ENCODE data around the gene CCDC90B. TPM values are rescaled to one million over a fixed set of nuclear protein-coding genes. Genes with fewer than 3 reads are reported as not detected.
A peak's percentile ranks its signal among the peaks of the same experiment; 100 is the strongest.

CCDC90B gene
- total RNA-seq, 2 donors from 2014 or later: 20.9 to 24.0 TPM

GRCh38 chr11:83294208-83294607 lies 8.0 kb upstream of the CCDC90B start:
- no peaks in the 10 kb centered on the region for H3K4me1 ChIP-seq
- no peak overlapping the region for H3K4me3 ChIP-seq
- H3K9me3 ChIP-seq: no peaks in the 10 kb centered on the region
- no peaks in the 10 kb centered on the region for H3K36me3 ChIP-seq
- no peak overlapping the region for H3K27ac ChIP-seq
- DNase-seq (ENCODE audit: low spot score): no peak
- no peaks in the 10 kb centered on the region for H3K27me3 ChIP-seq
- no peak for TF ChIP-seq CTCF (IDR thresholded peaks at IDR 0.05)

GRCh38 chr11:83293457-83293774 lies 7.2 kb upstream of the CCDC90B start:
- Histone ChIP-seq H3K9me3 (no peaks in the 10 kb centered on the region), H3K4me1 (no peaks in the 10 kb centered on the region), H3K36me3 (no peaks in the 10 kb centered on the region), H3K27ac (no peak overlapping the region), H3K27me3 (no peaks in the 10 kb centered on the region), H3K4me3 (no peak overlapping the region)
- DNase-seq (ENCODE audit: low spot score): no peak
- no peak for TF ChIP-seq CTCF (IDR thresholded peaks at IDR 0.05)

- Histone ChIP-seq H3K27me3 (no peaks in the 10 kb centered on the region), H3K9me3 (no peaks in the 10 kb centered on the region), H3K4me3 (no peak overlapping the region), H3K4me1 (no peaks in the 10 kb centered on the region), H3K27ac (no peak overlapping the region), H3K36me3 (no peaks in the 10 kb centered on the region)
- TF ChIP-seq CTCF (IDR thresholded peaks at IDR 0.05): peak; percentile 68 to 76
- no peak for DNase-seq (ENCODE audit: low spot score)
Measured at GRCh38 chr11:83292709-83293456, 6.7 kb upstream of the CCDC90B start.

- no peak for DNase-seq (ENCODE audit: low spot score)
- Histone ChIP-seq H3K27me3 (no peaks in the 10 kb centered on the region), H3K27ac (no peak overlapping the region), H3K4me3 (no peak overlapping the region), H3K4me1 (peaks cover 0 to 27% of the 10 kb centered on the region in 2 donors), H3K9me3 (no peaks in the 10 kb centered on the region), H3K36me3 (no peaks in the 10 kb centered on the region)
- TF ChIP-seq CTCF (IDR thresholded peaks at IDR 0.05): no peak
Measured at GRCh38 chr11:83287631-83288030, 1.5 kb upstream of the CCDC90B start.

- H3K27ac ChIP-seq: peak overlapping the region; percentile 97 to 98
- H3K4me1 ChIP-seq: peaks cover 0 to 37% of the 10 kb centered on the region in 2 donors
- H3K4me3 ChIP-seq: peak overlapping the region; percentile 71 to 85
- H3K9me3 ChIP-seq: no peaks in the 10 kb centered on the region
- H3K36me3 ChIP-seq: no peaks in the 10 kb centered on the region
- no peaks in the 10 kb centered on the region for H3K27me3 ChIP-seq
- no peak for DNase-seq (ENCODE audit: low spot score)
- no peak for TF ChIP-seq CTCF (IDR thresholded peaks at IDR 0.05)
Measured at GRCh38 chr11:83285151-83285770, 906 bp downstream of the CCDC90B start.

Measured in right atrium auricular region (tissue), 2 donors.